ENCODE measurements around the gene TYW3.

TYW3 gene

DNA sequence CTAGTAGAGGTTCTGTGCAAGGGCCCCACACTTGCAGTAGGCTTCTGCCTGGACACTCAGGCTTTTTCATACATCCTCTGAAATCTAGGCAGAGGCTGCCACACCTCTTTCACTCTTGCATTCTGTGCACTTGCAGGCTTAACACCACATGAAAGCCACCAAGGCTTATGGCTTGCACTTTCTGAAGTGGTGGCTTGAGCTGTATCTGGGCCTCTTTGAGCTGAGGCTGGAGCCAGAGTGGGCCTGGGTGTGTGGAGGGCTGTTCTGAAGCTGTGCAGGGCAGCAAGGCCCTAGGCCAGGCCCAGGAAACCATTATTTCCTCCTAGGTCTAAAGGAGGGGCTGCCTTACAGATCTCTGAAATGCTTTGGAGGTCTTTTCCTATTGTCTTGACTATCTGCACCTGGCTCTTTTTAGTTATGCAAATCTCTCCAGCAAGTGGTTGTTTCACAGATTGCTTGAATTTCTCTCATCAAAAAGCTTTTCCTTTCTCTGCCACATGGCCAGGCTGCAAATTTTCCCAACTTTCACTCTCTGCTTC lies 66.2 kb downstream of the TYW3 start:
- no peak for DNase-seq

DNA sequence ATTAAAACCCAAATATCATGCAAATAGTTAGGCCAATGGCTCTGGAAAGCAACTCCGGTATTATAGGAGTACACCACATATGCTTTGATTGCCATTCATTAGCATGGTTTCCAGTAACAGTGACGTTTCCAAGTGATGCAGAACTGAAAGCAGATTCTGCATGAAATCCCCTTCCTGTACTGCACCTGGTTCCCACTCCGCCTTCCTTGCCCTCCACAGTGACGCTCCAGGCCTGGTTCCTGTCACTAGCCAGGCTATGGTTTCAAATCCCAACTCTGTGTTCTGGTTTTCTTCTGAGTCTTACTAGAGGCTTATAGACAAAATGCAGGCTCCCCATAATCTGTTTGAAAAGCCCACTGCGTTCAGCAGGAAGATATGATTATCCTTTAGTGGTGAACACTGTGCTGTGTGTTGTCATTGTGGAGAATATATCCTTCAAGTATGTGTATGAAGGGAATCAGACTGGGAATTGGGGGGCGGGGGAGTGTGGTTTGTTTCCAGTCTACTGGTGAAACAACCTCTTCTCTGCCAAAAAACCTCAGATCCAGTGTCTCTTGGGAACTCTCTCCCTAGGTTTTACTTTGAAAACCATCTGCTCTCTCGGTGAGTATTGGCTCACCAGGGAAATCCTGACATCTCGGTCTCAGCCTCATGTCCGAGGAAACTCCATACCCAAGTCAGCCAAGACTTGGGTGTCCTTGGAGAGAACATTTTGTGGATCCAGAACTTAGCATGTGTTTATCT lies 78.7 kb downstream of the TYW3 start:
- DNase-seq: no peak

DNA sequence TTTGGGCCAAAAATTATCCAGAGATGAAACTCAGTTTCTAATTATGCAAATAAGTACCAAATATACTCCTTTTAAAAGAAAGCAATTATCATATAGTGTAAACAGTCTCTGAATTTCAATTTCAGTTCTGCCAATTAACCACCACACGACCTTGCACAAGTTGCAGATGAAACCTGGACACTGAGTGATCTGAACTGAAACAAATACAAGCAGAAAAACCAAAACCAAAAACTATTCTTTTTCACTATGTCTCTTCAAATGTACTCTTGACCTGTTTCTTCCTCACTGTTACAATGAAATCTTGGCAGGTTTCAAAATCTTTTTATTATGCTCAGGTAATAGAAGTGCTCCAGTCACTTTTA lies 79.2 kb downstream of the TYW3 start:
- DNase-seq: no peak

Measured in CD4-positive, alpha-beta T cell treated with Interleukin-4 for 4 hours (primary cell).